ENCODE measurements around the gene C22orf42.
"Not testable (repeated sequence)": the region's sequence is repeated elsewhere in the genome, so short reads cannot be mapped to it uniquely, and the experiment has no call there.

C22orf42 gene

GRCh38 chr22:32144496-32145274, 14.4 kb downstream of the C22orf42 start:
- H3K9me3 ChIP-seq (ENCODE audit: control insufficient read depth, low read length), result no peaks in the 10 kb centered on the region
- no peaks in the 10 kb centered on the region for H3K27me3 ChIP-seq (ENCODE audit: control insufficient read depth, insufficient read depth, low read length)
- no peaks in the 10 kb centered on the region for H3K36me3 ChIP-seq (ENCODE audit: control insufficient read depth, insufficient read depth, low read length)
- H3K4me1 ChIP-seq, result no peaks in the 10 kb centered on the region
- TF ChIP-seq CTCF (IDR thresholded peaks at IDR 0.05), result no peak
- no peak overlapping the region for H3K4me2 ChIP-seq (ENCODE audit: low read length)
- no peak overlapping the region for H3K9ac ChIP-seq
- no peak overlapping the region for H3K4me3 ChIP-seq (ENCODE audit: low read depth, low read length)
- no peak overlapping the region for H2AFZ ChIP-seq
- H3K79me2 ChIP-seq, result no peaks in the 10 kb centered on the region
- H3K27ac ChIP-seq, result no peak overlapping the region

GRCh38 chr22:32142600-32142999, 16.5 kb downstream of the C22orf42 start:
- TF ChIP-seq CTCF (IDR thresholded peaks at IDR 0.05), result no peak
- Histone ChIP-seq H3K27ac (no peak overlapping the region), H3K79me2 (no peaks in the 10 kb centered on the region), H3K4me3 (ENCODE audit: low read depth, low read length) (no peak overlapping the region), H3K36me3 (ENCODE audit: control insufficient read depth, insufficient read depth, low read length) (no peaks in the 10 kb centered on the region), H3K9me3 (ENCODE audit: control insufficient read depth, low read length) (no peaks in the 10 kb centered on the region), H2AFZ (no peak overlapping the region), H3K4me2 (ENCODE audit: low read length) (no peak overlapping the region), H3K4me1 (no peaks in the 10 kb centered on the region), H3K27me3 (ENCODE audit: control insufficient read depth, insufficient read depth, low read length) (no peaks in the 10 kb centered on the region), H3K9ac (no peak overlapping the region)

- H3K79me2 ChIP-seq; H3K27me3 ChIP-seq (ENCODE audit: control insufficient read depth, insufficient read depth, low read length); H3K4me1 ChIP-seq; H3K27ac ChIP-seq; H3K9me3 ChIP-seq (ENCODE audit: control insufficient read depth, low read length); H3K4me3 ChIP-seq (ENCODE audit: low read depth, low read length); H3K36me3 ChIP-seq (ENCODE audit: control insufficient read depth, insufficient read depth, low read length); H3K9ac ChIP-seq; H3K4me2 ChIP-seq (ENCODE audit: low read length); H2AFZ ChIP-seq: not testable (repeated sequence)
Observed at GRCh38 chr22:32140688-32141087, 18.4 kb downstream of the C22orf42 start.

- not testable (repeated sequence) for H3K36me3 ChIP-seq (ENCODE audit: control insufficient read depth, insufficient read depth, low read length); H2AFZ ChIP-seq; H3K4me2 ChIP-seq (ENCODE audit: low read length); H3K9ac ChIP-seq; H3K4me3 ChIP-seq (ENCODE audit: low read depth, low read length); H3K9me3 ChIP-seq (ENCODE audit: control insufficient read depth, low read length); H3K27ac ChIP-seq; H3K79me2 ChIP-seq; H3K4me1 ChIP-seq; H3K27me3 ChIP-seq (ENCODE audit: control insufficient read depth, insufficient read depth, low read length)
Observed at GRCh38 chr22:32138576-32138975, 20.5 kb downstream of the C22orf42 start.

- H2AFZ ChIP-seq; H3K27me3 ChIP-seq (ENCODE audit: control insufficient read depth, insufficient read depth, low read length); H3K4me3 ChIP-seq (ENCODE audit: low read depth, low read length); H3K79me2 ChIP-seq; H3K9ac ChIP-seq; H3K4me1 ChIP-seq; H3K9me3 ChIP-seq (ENCODE audit: control insufficient read depth, low read length); H3K36me3 ChIP-seq (ENCODE audit: control insufficient read depth, insufficient read depth, low read length); H3K4me2 ChIP-seq (ENCODE audit: low read length); H3K27ac ChIP-seq: not testable (repeated sequence)
Observed at GRCh38 chr22:32137731-32138324, 21.3 kb downstream of the C22orf42 start.

- H2AFZ ChIP-seq; H3K4me2 ChIP-seq (ENCODE audit: low read length); H3K9ac ChIP-seq; H3K79me2 ChIP-seq; H3K4me3 ChIP-seq (ENCODE audit: low read depth, low read length); H3K36me3 ChIP-seq (ENCODE audit: control insufficient read depth, insufficient read depth, low read length); H3K4me1 ChIP-seq; H3K27me3 ChIP-seq (ENCODE audit: control insufficient read depth, insufficient read depth, low read length); H3K27ac ChIP-seq; H3K9me3 ChIP-seq (ENCODE audit: control insufficient read depth, low read length): not testable (repeated sequence)
Observed at GRCh38 chr22:32136881-32137280, 22.2 kb downstream of the C22orf42 start.

GRCh38 chr22:32135958-32136357, 23.1 kb downstream of the C22orf42 start:
- H3K9me3 ChIP-seq (ENCODE audit: control insufficient read depth, low read length); H3K36me3 ChIP-seq (ENCODE audit: control insufficient read depth, insufficient read depth, low read length); H3K4me1 ChIP-seq; H2AFZ ChIP-seq; H3K79me2 ChIP-seq; H3K4me2 ChIP-seq (ENCODE audit: low read length); H3K27me3 ChIP-seq (ENCODE audit: control insufficient read depth, insufficient read depth, low read length); H3K9ac ChIP-seq; H3K27ac ChIP-seq; H3K4me3 ChIP-seq (ENCODE audit: low read depth, low read length): not testable (repeated sequence)

- H3K27ac ChIP-seq; H3K27me3 ChIP-seq (ENCODE audit: control insufficient read depth, insufficient read depth, low read length); H3K4me1 ChIP-seq; H2AFZ ChIP-seq; H3K36me3 ChIP-seq (ENCODE audit: control insufficient read depth, insufficient read depth, low read length); H3K4me3 ChIP-seq (ENCODE audit: low read depth, low read length); H3K9ac ChIP-seq; H3K9me3 ChIP-seq (ENCODE audit: control insufficient read depth, low read length); H3K4me2 ChIP-seq (ENCODE audit: low read length); H3K79me2 ChIP-seq: not testable (repeated sequence)
Observed at GRCh38 chr22:32134796-32135195, 24.3 kb downstream of the C22orf42 start.

All from parathyroid adenoma (tissue), 2 donors.